ENCODE measurements around the gene ZNF723. TPM values are rescaled to one million over a fixed set of nuclear protein-coding genes. Genes with fewer than 3 reads are reported as not detected.
"Not testable (repeated sequence)": the region's sequence is repeated elsewhere in the genome, so short reads cannot be mapped to it uniquely, and the experiment has no call there.

ZNF723 gene
- total and polyA plus RNA-seq, 9 donors: not detected

- H3K27ac ChIP-seq: no peak overlapping the region
- H3K9me3 ChIP-seq: peaks cover 0 to 7% of the 10 kb centered on the region in 2 donors
- intact Hi-C loops (cut with DNase I): no loop called here
- WGBS, 3 donors: 25 to 30% (median 28%) methylated on average over 11 of the region's 11 CpGs
- H3K36me3 ChIP-seq: no peaks in the 10 kb centered on the region
- no peak for TF ChIP-seq POLR2A (IDR thresholded peaks at IDR 0.05)
- TF ChIP-seq CTCF (IDR thresholded peaks at IDR 0.05): no peak
- no peak for TF ChIP-seq EP300 (IDR thresholded peaks at IDR 0.05)
- H3K4me3 ChIP-seq: no peak overlapping the region
- no peaks in the 10 kb centered on the region for H3K27me3 ChIP-seq
- no peak for DNase-seq
- no peaks in the 10 kb centered on the region for H3K4me1 ChIP-seq (ENCODE audit: insufficient read depth)
Observed at GRCh38 chr19:22806418-22806817, 25.7 kb upstream of the ZNF723 start.

- DNase-seq: no peak
- H3K36me3 ChIP-seq: no peaks in the 10 kb centered on the region
- intact Hi-C loops (cut with DNase I): no loop called here
- H3K4me3 ChIP-seq: no peak overlapping the region
- 3 to 7% (median 7%) methylated on average over 48 to 72 of the region's 72 CpGs for WGBS, 3 donors
- H3K9me3 ChIP-seq: peaks cover 0 to 7% of the 10 kb centered on the region in 2 donors
- H3K27ac ChIP-seq: no peak overlapping the region
- no peaks in the 10 kb centered on the region for H3K27me3 ChIP-seq
- TF ChIP-seq EP300 (IDR thresholded peaks at IDR 0.05): no peak
- TF ChIP-seq CTCF (IDR thresholded peaks at IDR 0.05): no peak
- TF ChIP-seq POLR2A (IDR thresholded peaks at IDR 0.05): no peak
- no peaks in the 10 kb centered on the region for H3K4me1 ChIP-seq (ENCODE audit: insufficient read depth)
Observed at GRCh38 chr19:22807061-22807835, 24.8 kb upstream of the ZNF723 start.

- Histone ChIP-seq H3K27ac (no peak overlapping the region), H3K36me3 (no peaks in the 10 kb centered on the region), H3K27me3 (no peaks in the 10 kb centered on the region), H3K9me3 (no peaks in the 10 kb centered on the region), H3K4me1 (ENCODE audit: insufficient read depth) (no peaks in the 10 kb centered on the region), H3K4me3 (no peak overlapping the region)
- WGBS, 3 donors: 77 to 84% (median 81%) methylated on average over 2 of the region's 2 CpGs
- DNase-seq: no peak
- TF ChIP-seq CTCF (IDR thresholded peaks at IDR 0.05) (no peak), POLR2A (IDR thresholded peaks at IDR 0.05) (no peak), EP300 (IDR thresholded peaks at IDR 0.05) (no peak)
- intact Hi-C loops (cut with DNase I): no loop called here
Observed at GRCh38 chr19:22814124-22814523, 18.0 kb upstream of the ZNF723 start.

- 92 to 96% (median 96%) methylated on average over 11 of the region's 11 CpGs for WGBS, 3 donors
- H3K4me3 ChIP-seq: no peak overlapping the region
- no peak for DNase-seq
- no peak overlapping the region for H3K27ac ChIP-seq
- H3K4me1 ChIP-seq (ENCODE audit: insufficient read depth): no peaks in the 10 kb centered on the region
- no peaks in the 10 kb centered on the region for H3K36me3 ChIP-seq
- H3K27me3 ChIP-seq: no peaks in the 10 kb centered on the region
- H3K9me3 ChIP-seq: peaks cover 0 to 8% of the 10 kb centered on the region in 2 donors
- TF ChIP-seq POLR2A (IDR thresholded peaks at IDR 0.05) (no peak), EP300 (IDR thresholded peaks at IDR 0.05) (no peak), CTCF (IDR thresholded peaks at IDR 0.05) (no peak)
- intact Hi-C loops (cut with DNase I): no loop called here
Observed at GRCh38 chr19:22831211-22831610, 880 bp upstream of the ZNF723 start.

- not testable (repeated sequence) for H3K9me3 ChIP-seq, H3K27ac ChIP-seq, DNase-seq
Observed at GRCh38 chr19:22857713-22858320, 25.7 kb downstream of the ZNF723 start.

More at GRCh38 chr19:22857713-22858320, 25.7 kb downstream of the ZNF723 start:
- H3K4me3 ChIP-seq; H3K4me1 ChIP-seq (ENCODE audit: insufficient read depth); H3K27me3 ChIP-seq; H3K36me3 ChIP-seq; intact Hi-C loops (cut with DNase I): not testable (repeated sequence)

Data from ovary (tissue), 9 donors.